IMR-90 (cell line): ENCODE measurements around the gene CD93. TPM values are rescaled to one million over a fixed set of nuclear protein-coding genes. Genes with fewer than 3 reads are reported as not detected.

Experiments used
- ATAC-seq: fragments of 200-7000 bp; cut with Tn5 transposase; 2 replicates; pipeline ENCODE4 v1.9.1; 2020; ENCODE audit warnings: low read depth, mild to moderate bottlenecking, moderate library complexity
- BruUV-seq: library from RNA; stranded (reverse); fragments of 400-500 nt; replicated peaks from 2 replicates; lab custom pipeline; 2021; lab: Mats Ljungman, UMichigan
- CTCF ChIA-PET: fragments of 300-600 bp; formaldehyde crosslinking; extraction: SDS; loops from one replicate; lab custom pipeline; 2021; ENCODE audit warnings: antibody characterized with exemption; lab: Yijun Ruan, JAX
- POLR2A ChIA-PET: fragments of 300-600 bp; sonication (Branson Sonifier 250); formaldehyde crosslinking; loops from one replicate; lab custom pipeline; 2022; ENCODE audit warnings: antibody characterized with exemption; ENCODE audit not compliant: unreplicated experiment; lab: Charles Lee
- DNase-seq: peaks from one replicate; pipeline ENCODE4 v3.0.0; 2013
- H2AFZ ChIP-seq: replicated peaks from 2 replicates; pipeline ENCODE3; 2013; ENCODE audit warnings: low read length, mild to moderate bottlenecking; ENCODE audit not compliant: poor library complexity
- H2AK5ac ChIP-seq: 2 replicates; pipeline ENCODE4 v1.6.1; 2013; ENCODE audit warnings: low read depth, low read length, inconsistent platforms
- H2AK9ac ChIP-seq: replicated peaks from 2 replicates; pipeline ENCODE3; 2013; ENCODE audit warnings: mild to moderate bottlenecking, low read depth, low read length, moderate library complexity; ENCODE audit not compliant: poor library complexity
- H2BK120ac ChIP-seq: 2 replicates; pipeline ENCODE4 v1.6.1; 2013; ENCODE audit warnings: low read depth, low read length, inconsistent platforms
- H2BK15ac ChIP-seq: 3 replicates; pipeline ENCODE4 v1.6.1; 2013; ENCODE audit warnings: low read depth, low read length, inconsistent platforms
- H2BK20ac ChIP-seq: 2 replicates; pipeline ENCODE4 v1.6.1; 2013; ENCODE audit warnings: low read depth, mild to moderate bottlenecking, inconsistent platforms, low read length, moderate library complexity
- H2BK5ac ChIP-seq: 2 replicates; pipeline ENCODE4 v1.6.1; 2013; ENCODE audit warnings: mild to moderate bottlenecking, low read depth, low read length, inconsistent platforms; ENCODE audit not compliant: poor library complexity, severe bottlenecking
- H3K14ac ChIP-seq: replicated peaks from 2 replicates; pipeline ENCODE4 v1.6.1; 2013; ENCODE audit warnings: low read depth, low read length, inconsistent platforms
- H3K18ac ChIP-seq: 2 replicates; pipeline ENCODE4 v1.6.1; 2013; ENCODE audit warnings: low read depth, low read length, control low read depth
- H3K23ac ChIP-seq: 2 replicates; pipeline ENCODE4 v1.6.1; 2013; ENCODE audit warnings: low read depth, low read length, inconsistent platforms
- H3K27ac ChIP-seq: 2 replicates; pipeline ENCODE4 v1.5.1; 2013; ENCODE audit warnings: mild to moderate bottlenecking, control low read depth, low read length; ENCODE audit not compliant: insufficient read depth
- H3K27me3 ChIP-seq: 2 replicates; pipeline ENCODE4 v1.6.1; 2013; ENCODE audit warnings: low read length; ENCODE audit not compliant: control insufficient read depth, insufficient read depth
- H3K36me3 ChIP-seq: 2 replicates; pipeline ENCODE4 v1.6.1; 2013; ENCODE audit warnings: low read length, mixed read lengths; ENCODE audit not compliant: control insufficient read depth, insufficient read depth
- H3K4ac ChIP-seq: 2 replicates; pipeline ENCODE4 v1.6.1; 2013; ENCODE audit warnings: low read depth, low read length, inconsistent platforms
- H3K4me1 ChIP-seq: 2 replicates; pipeline ENCODE4 v1.6.1; 2013; ENCODE audit warnings: low read length, mixed read lengths; ENCODE audit not compliant: control insufficient read depth, insufficient read depth
- H3K4me2 ChIP-seq: 2 replicates; pipeline ENCODE4 v1.6.1; 2013; ENCODE audit warnings: low read depth, mild to moderate bottlenecking, control low read depth, low read length, moderate library complexity
- H3K4me3 ChIP-seq: 2 replicates; pipeline ENCODE4 v1.5.1; 2013; ENCODE audit warnings: low read depth, mild to moderate bottlenecking, control low read depth, low read length, moderate library complexity; ENCODE audit not compliant: insufficient read depth
- H3K56ac ChIP-seq: 2 replicates; pipeline ENCODE4 v1.6.1; 2013; ENCODE audit warnings: low read length, inconsistent platforms; ENCODE audit not compliant: insufficient read depth; ENCODE audit errors: extremely low read depth
- H3K79me1 ChIP-seq, 2 experiments: 2 replicates each; pipeline ENCODE4 v1.6.1; 2013; ENCODE audit warnings: low read length in 2 of 2, inconsistent platforms in 1 of 2, low read depth in 1 of 2
- H3K9ac ChIP-seq: 2 replicates; pipeline ENCODE4 v1.6.1; 2013; ENCODE audit warnings: low read depth, low read length, control low read depth
- H3K9me1 ChIP-seq: 2 replicates; pipeline ENCODE4 v1.6.1; 2013; ENCODE audit warnings: low read length, inconsistent platforms; ENCODE audit not compliant: insufficient read depth
- H3K9me3 ChIP-seq: 2 replicates; pipeline ENCODE4 v1.6.1; 2013; ENCODE audit warnings: low read length; ENCODE audit not compliant: control insufficient read depth, insufficient read depth
- H4K20me1 ChIP-seq: 2 replicates; pipeline ENCODE4 v1.6.1; 2013; ENCODE audit warnings: low read length, inconsistent platforms; ENCODE audit not compliant: insufficient read depth
- H4K5ac ChIP-seq: 2 replicates; pipeline ENCODE4 v1.6.1; 2013; ENCODE audit warnings: mild to moderate bottlenecking, low read depth, low read length, control low read depth
- H4K8ac ChIP-seq, 2 experiments: 2 replicates each; pipeline ENCODE4 v1.6.1; 2013; ENCODE audit warnings: low read depth in 2 of 2, low read length in 2 of 2, control low read depth in 1 of 2, inconsistent platforms in 1 of 2
- H4K91ac ChIP-seq: 2 replicates; pipeline ENCODE4 v1.6.1; 2013; ENCODE audit warnings: low read depth, low read length, inconsistent platforms; ENCODE audit not compliant: insufficient read depth
- MAFK ChIP-seq: IDR thresholded peaks from 2 replicates; pipeline ENCODE4 v1.6.1; 2012; ENCODE audit warnings: low read depth, low read length, improper control_type of control experiment
- SMC3 ChIP-seq: fragments of 150-350 bp; IDR thresholded peaks from 2 replicates; pipeline ENCODE4 v1.6.1; 2016; ENCODE audit warnings: low read depth, mild to moderate bottlenecking, antibody characterized with exemption, low read length, moderate library complexity
- WGBS, 2 experiments: methylation state at CpG; one replicate each; pipeline versions ENCODE4 v1.1.5 to v1.1.7; 2013; ENCODE audit warnings: missing lambda C conversion rate in 2 of 2; ENCODE audit not compliant: insufficient read length in 1 of 2; ENCODE audit errors: extremely low coverage in 2 of 2; 5-methylcytosine and 5-hydroxymethylcytosine counted together
- dilution Hi-C: fragments of 300-500 bp; cut with HindIII; formaldehyde crosslinking; loops from one replicate; pipeline ENCODE4 v1.14.3; 2018; ENCODE audit warnings: low sequenced_read_pairs; ENCODE audit not compliant: unreplicated experiment
- in situ Hi-C: fragments of 300-500 bp; cut with MboI; formaldehyde crosslinking; loops from 3 replicates; pipeline ENCODE4 v1.14.3; 2019; ENCODE audit warnings: low sequenced_read_pairs, inconsistent platforms, mixed read lengths
- intact Hi-C: fragments of 100-400 bp; cut with micrococcal nuclease; formaldehyde crosslinking; loops from 2 replicates; pipeline ENCODE4 v1.10.0; 2022
- polyA plus RNA-seq, 3 experiments: library from polyadenylated mRNA; depleted of rRNA; stranded (reverse); fragments of >200 nt; gene quantifications; 2 replicates each; pipeline ENCODE4 v1.2.3, GENCODE V29; 2012; ENCODE audit warnings: low replicate concordance in 1 of 3
- total RNA-seq: library from RNA; depleted of rRNA; stranded (reverse); fragments of >200 nt; gene quantifications from 2 replicates; pipeline ENCODE4 v1.2.3, GENCODE V29; 2012
- TF ChIP-seq, protein P1 (sequence below): conservative IDR thresholded peaks from 2 replicates; pipeline ENCODE4 v1.5.1; 2012; ENCODE audit warnings: mild to moderate bottlenecking, low read depth, low read length, improper control_type of control experiment

Gene CD93
- total and polyA plus RNA-seq, 2 of the 4 experiments (the other 2 are of a cell fraction) = under 0.01 to 0.02 TPM

DNA sequence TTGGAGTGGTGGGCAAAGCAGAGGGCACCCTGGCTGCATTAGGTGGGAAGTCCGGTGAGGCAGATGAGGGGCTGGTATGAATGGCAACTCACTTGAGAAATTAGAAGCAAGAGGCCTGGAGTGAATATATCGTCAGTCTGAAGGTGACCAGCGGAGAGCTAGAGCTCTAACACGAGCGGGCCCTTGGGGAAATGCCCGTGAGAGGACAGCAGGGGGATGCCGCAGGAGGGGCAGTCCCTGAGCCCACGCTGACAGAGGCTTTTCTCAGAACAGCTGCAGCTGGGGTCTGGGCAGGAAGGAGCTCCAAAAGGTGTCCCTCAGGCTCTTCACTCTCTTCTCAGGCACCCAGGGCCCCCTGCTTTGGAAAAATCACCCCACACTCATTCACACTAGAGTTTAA, 32.0 kb upstream of the CD93 start:
- no peaks in the 10 kb centered on the region for H4K20me1 ChIP-seq
- dilution Hi-C loops (no loop called here), intact Hi-C loops (no loop called here), in situ Hi-C loops (no loop called here)
- no peak for DNase-seq
- TF ChIP-seq, protein P1, sequence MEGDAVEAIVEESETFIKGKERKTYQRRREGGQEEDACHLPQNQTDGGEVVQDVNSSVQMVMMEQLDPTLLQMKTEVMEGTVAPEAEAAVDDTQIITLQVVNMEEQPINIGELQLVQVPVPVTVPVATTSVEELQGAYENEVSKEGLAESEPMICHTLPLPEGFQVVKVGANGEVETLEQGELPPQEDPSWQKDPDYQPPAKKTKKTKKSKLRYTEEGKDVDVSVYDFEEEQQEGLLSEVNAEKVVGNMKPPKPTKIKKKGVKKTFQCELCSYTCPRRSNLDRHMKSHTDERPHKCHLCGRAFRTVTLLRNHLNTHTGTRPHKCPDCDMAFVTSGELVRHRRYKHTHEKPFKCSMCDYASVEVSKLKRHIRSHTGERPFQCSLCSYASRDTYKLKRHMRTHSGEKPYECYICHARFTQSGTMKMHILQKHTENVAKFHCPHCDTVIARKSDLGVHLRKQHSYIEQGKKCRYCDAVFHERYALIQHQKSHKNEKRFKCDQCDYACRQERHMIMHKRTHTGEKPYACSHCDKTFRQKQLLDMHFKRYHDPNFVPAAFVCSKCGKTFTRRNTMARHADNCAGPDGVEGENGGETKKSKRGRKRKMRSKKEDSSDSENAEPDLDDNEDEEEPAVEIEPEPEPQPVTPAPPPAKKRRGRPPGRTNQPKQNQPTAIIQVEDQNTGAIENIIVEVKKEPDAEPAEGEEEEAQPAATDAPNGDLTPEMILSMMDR = no peak
- TF ChIP-seq MAFK = no peak
- TF ChIP-seq SMC3 = no peak
- no peak for ATAC-seq
- no peak overlapping the region for H3K4ac ChIP-seq
- no peak overlapping the region for H3K4me2 ChIP-seq
- WGBS, 2 experiments = 93% methylated on average over 5 of the region's 8 CpGs; no CpG with 5 or more reads in 1 of the 2 experiments
- CTCF ChIA-PET = no interaction called here
- no peak overlapping the region for H3K9ac ChIP-seq
- H3K9me1 ChIP-seq = no peaks in the 10 kb centered on the region
- peaks cover 4% of the 10 kb centered on the region; the same call in 1 of the 2 replicates for H3K4me1 ChIP-seq
- H2AFZ ChIP-seq = no peak overlapping the region
- no peak overlapping the region for H2AK5ac ChIP-seq
- H4K91ac ChIP-seq = no peak overlapping the region
- no peaks in the 10 kb centered on the region for H3K79me1 ChIP-seq
- no peak overlapping the region for H3K27ac ChIP-seq
- H3K56ac ChIP-seq = no peak overlapping the region
- H2BK15ac ChIP-seq = no peak overlapping the region
- POLR2A ChIA-PET = no interaction called here
- H2BK120ac ChIP-seq = no peak overlapping the region
- no peak overlapping the region for H2AK9ac ChIP-seq
- H2BK5ac ChIP-seq = no peak overlapping the region
- H4K8ac ChIP-seq = no peak overlapping the region
- no peaks in the 10 kb centered on the region for H3K36me3 ChIP-seq
- H3K9me3 ChIP-seq = no peaks in the 10 kb centered on the region
- H2BK20ac ChIP-seq = no peak overlapping the region
- H4K5ac ChIP-seq = no peak overlapping the region
- BruUV-seq = no TSS peak
- no peak overlapping the region for H3K23ac ChIP-seq
- no peak overlapping the region for H3K18ac ChIP-seq
- H3K4me3 ChIP-seq = no peak overlapping the region
- H3K14ac ChIP-seq = no peak overlapping the region
- peaks cover 8% of the 10 kb centered on the region for H3K27me3 ChIP-seq
